GM08714 (cell line): ENCODE measurements around the gene CHCHD1.
"Not testable (repeated sequence)": the region's sequence is repeated elsewhere in the genome, so short reads cannot be mapped to it uniquely, and the experiment has no call there.

ENCODE experiments used
- H3K4me3 ChIP-seq: fragments of 200-500 bp; sonication (Bioruptor generic); 2 replicates; pipeline ENCODE4 v1.5.1; 2014; ENCODE audit warnings: mild to moderate bottlenecking, low read length, inconsistent platforms
- ZNF274 ChIP-seq: IDR thresholded peaks from 2 replicates; pipeline ENCODE4 v1.6.1; 2012; ENCODE audit warnings: mild to moderate bottlenecking, low read depth, low read length

CHCHD1 gene

GRCh38 chr10:73781879-73782748 is at the start of gene CHCHD1:
CHCHD1 (plus strand) TSS chr10:73782048; CDS start chr10:73782076, 28 bp downstream.
- H3K4me3 ChIP-seq: peak within 1 kb of the TSS; percentile 94
- TF ChIP-seq ZNF274: no peak

GRCh38 chr10:73732426-73732825 is 49.4 kb upstream of the CHCHD1 start:
- H3K4me3 ChIP-seq: no peak overlapping the region
- TF ChIP-seq ZNF274: no peak

- TF ChIP-seq ZNF274: no peak
- H3K4me3 ChIP-seq: no peak overlapping the region
These were observed 48.8 kb upstream of the CHCHD1 start for GRCh38 chr10:73732931-73733623.

GRCh38 chr10:73734028-73734720 is 47.7 kb upstream of the CHCHD1 start:
- H3K4me3 ChIP-seq: no peak overlapping the region
- no peak for TF ChIP-seq ZNF274

GRCh38 chr10:73734796-73735305 is 47.0 kb upstream of the CHCHD1 start:
- TF ChIP-seq ZNF274: no peak
- no peak overlapping the region for H3K4me3 ChIP-seq

GRCh38 chr10:73740501-73741254 is 41.2 kb upstream of the CHCHD1 start:
- H3K4me3 ChIP-seq: not testable (repeated sequence)

GRCh38 chr10:73742454-73742734 is 39.5 kb upstream of the CHCHD1 start:
- TF ChIP-seq ZNF274: no peak
- H3K4me3 ChIP-seq: no peak overlapping the region

- no peak for TF ChIP-seq ZNF274
- H3K4me3 ChIP-seq: peak overlapping the region; percentile 82
These were observed 38.4 kb upstream of the CHCHD1 start for GRCh38 chr10:73743327-73743904.

- TF ChIP-seq ZNF274: no peak
- H3K4me3 ChIP-seq: peak within 1 kb of the TSS; percentile 82
These were observed 37.8 kb upstream of the CHCHD1 start, which contains the start of gene SEC24C for GRCh38 chr10:73743905-73744663. SEC24C (plus strand) TSS chr10:73744372; CDS start chr10:73746833, 2,461 bp downstream.

- H3K4me3 ChIP-seq: peak overlapping the region; percentile 82
- no peak for TF ChIP-seq ZNF274
These were observed 37.2 kb upstream of the CHCHD1 start for GRCh38 chr10:73744664-73744975.

GRCh38 chr10:73746721-73747120 is 35.1 kb upstream of the CHCHD1 start:
- TF ChIP-seq ZNF274: no peak
- H3K4me3 ChIP-seq: no peak overlapping the region

- no peak for TF ChIP-seq ZNF274
- no peak overlapping the region for H3K4me3 ChIP-seq
These were observed 31.0 kb upstream of the CHCHD1 start for GRCh38 chr10:73750819-73751218.

- H3K4me3 ChIP-seq: no peak overlapping the region
- no peak for TF ChIP-seq ZNF274
These were observed 25.7 kb upstream of the CHCHD1 start for GRCh38 chr10:73756183-73756582.
